Measurements from ENCODE around the gene MKNK2. TPM values are rescaled to one million over a fixed set of nuclear protein-coding genes. Genes with fewer than 3 reads are reported as not detected.

The MKNK2 gene
- total and polyA plus RNA-seq, 2 of the 13 experiments (the other 11 are each of a cell fraction or from before 2014, with no cell fraction given), result 44.9 to 112 TPM

GRCh38 chr19:2041683-2042484, 9.2 kb downstream of the MKNK2 start (continued):
- TF ChIP-seq FUBP1 (CRISPR knock-in tag; IDR thresholded peaks at IDR 0.05; ENCODE audit: borderline replicate concordance) (no peak), RFXANK (CRISPR knock-in tag; IDR thresholded peaks at IDR 0.05) (0 out of 2 replicates have a peak, but pooled peaks have one; percentile 60)

- Histone ChIP-seq H2AFZ (ENCODE audit: low read length) (no peak overlapping the region), H3K9ac (ENCODE audit: insufficient read depth, low read depth, low read length) (no peak overlapping the region), H3K4me1 (ENCODE audit: insufficient read depth, low read length) (no peaks in the 10 kb centered on the region), H3K79me2 (ENCODE audit: insufficient read depth, low read length) (no peaks in the 10 kb centered on the region), H4K20me1 (ENCODE audit: insufficient read depth, low read length) (0 out of 2 replicates have a peak, but pooled peaks cover 8% of the 10 kb centered on the region), H3K27ac (ENCODE audit: extremely low read length, insufficient read depth, low read length) (no peak overlapping the region), H3K4me2 (ENCODE audit: low read depth, low read length) (no peak overlapping the region), H3K4me3 (replicated peaks in 1 of 3; ENCODE audit: insufficient read depth in 1 of 3, low read depth in 2 of 3, low read length in 3 of 3) (no peak overlapping the region), H3K27me3 (ENCODE audit: control insufficient read depth in 1 of 2, insufficient read depth in 2 of 2, low read length in 2 of 2) (no peaks in the 10 kb centered on the region), H3K9me3 (ENCODE audit: low read length) (no peaks in the 10 kb centered on the region), H3K36me3 (replicated peaks in 1 of 2; ENCODE audit: control insufficient read depth in 1 of 2, insufficient read depth in 2 of 2, low read length in 2 of 2) (peaks cover 21 to 52% of the 10 kb centered on the region in 2 experiments)
- ATAC-seq (no peak), FAIRE-seq (no peak), DNase-seq (ENCODE audit: low spot score) (no peak)
- intact Hi-C loops (cut with micrococcal nuclease; ENCODE audit: unreplicated experiment) (no loop called here), in situ Hi-C loops (cut with HindIII; ENCODE audit: extremely low pct_ligation_motif_present, low pct_unique_long_range_greater_than_20kb) (no loop called here)
- ChIA-PET CTCF (ENCODE audit: low intra/inter-chr PET ratio, low total read pairs) (no interaction called here), POLR2A (interaction anchor here (1.5 kb wide), 1 partner anchor 10 kb away, joined by 5 read pairs; no protein-coding TSS in a partner anchor)
- no TSS peak for BruUV-seq (replicated peaks)
- WGBS (ENCODE audit: low lambda C conversion rate), result 100% methylated on average over 2 of the region's 6 CpGs
- TF ChIP-seq ZNF619 (CRISPR knock-in tag; IDR thresholded peaks at IDR 0.05) (no peak), ZNF124 (CRISPR knock-in tag; IDR thresholded peaks at IDR 0.05) (no peak), ZMAT3 (CRISPR knock-in tag; conservative IDR thresholded peaks at IDR 0.05) (no peak), ZNF766 (CRISPR knock-in tag; IDR thresholded peaks at IDR 0.05; ENCODE audit: borderline replicate concordance) (no peak), SMAD1 (CRISPR knock-in tag; IDR thresholded peaks at IDR 0.05; ENCODE audit: borderline replicate concordance, low read depth) (no peak), ZNF260 (CRISPR knock-in tag; IDR thresholded peaks at IDR 0.05; ENCODE audit: borderline replicate concordance, low read depth) (no peak), CREBL2 (CRISPR knock-in tag; IDR thresholded peaks at IDR 0.05; ENCODE audit: borderline replicate concordance) (no peak), ZNF225 (CRISPR knock-in tag; IDR thresholded peaks at IDR 0.05) (no peak), SNAPC4 (CRISPR knock-in tag; IDR thresholded peaks at IDR 0.05) (no peak), GATAD2A (CRISPR knock-in tag; IDR thresholded peaks at IDR 0.05) (no peak)
- TF ChIP-seq, protein P1, sequence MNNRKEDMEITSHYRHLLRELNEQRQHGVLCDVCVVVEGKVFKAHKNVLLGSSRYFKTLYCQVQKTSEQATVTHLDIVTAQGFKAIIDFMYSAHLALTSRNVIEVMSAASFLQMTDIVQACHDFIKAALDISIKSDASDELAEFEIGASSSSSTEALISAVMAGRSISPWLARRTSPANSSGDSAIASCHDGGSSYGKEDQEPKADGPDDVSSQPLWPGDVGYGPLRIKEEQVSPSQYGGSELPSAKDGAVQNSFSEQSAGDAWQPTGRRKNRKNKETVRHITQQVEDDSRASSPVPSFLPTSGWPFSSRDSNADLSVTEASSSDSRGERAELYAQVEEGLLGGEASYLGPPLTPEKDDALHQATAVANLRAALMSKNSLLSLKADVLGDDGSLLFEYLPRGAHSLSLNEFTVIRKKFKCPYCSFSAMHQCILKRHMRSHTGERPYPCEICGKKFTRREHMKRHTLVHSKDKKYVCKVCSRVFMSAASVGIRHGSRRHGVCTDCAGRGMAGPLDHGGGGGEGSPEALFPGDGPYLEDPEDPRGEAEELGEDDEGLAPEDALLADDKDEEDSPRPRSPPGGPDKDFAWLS (CRISPR knock-in tag; IDR thresholded peaks at IDR 0.05; ENCODE audit: borderline replicate concordance), result no peak
Measured at GRCh38 chr19:2041433-2041682, 9.7 kb downstream of the MKNK2 start.

Measured in HepG2 (cell line).